HG03280 (cell line): ENCODE results near the gene FRY.

Experiments used
- ATAC-seq: cut with Tn5 transposase; IDR thresholded peaks from one replicate; pipeline ENCODE4 v1.9.1; 2021; ENCODE audit warnings: mild to moderate bottlenecking, moderate library complexity; ENCODE audit not compliant: unreplicated experiment

The FRY gene

DNA sequence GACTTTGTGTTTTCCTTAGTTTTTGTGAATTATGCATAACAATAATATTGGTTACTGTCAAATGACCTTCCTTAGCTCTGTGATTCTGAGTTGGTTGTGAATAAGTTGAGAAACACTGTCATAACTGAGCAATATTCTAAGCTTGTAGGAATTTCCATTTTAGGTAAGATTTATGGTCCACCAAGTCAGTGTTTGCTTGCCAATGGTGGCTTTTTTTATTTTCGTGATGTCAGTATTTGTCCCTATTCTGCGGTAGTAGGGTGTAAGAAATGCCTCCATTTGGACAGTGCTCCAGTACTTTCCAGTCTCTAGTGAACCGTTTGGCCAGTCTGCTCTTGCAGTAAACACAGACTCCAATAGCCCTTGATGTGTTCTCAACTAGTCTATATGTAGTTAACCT is 94.7 kb downstream of the FRY start:
- ATAC-seq: no peak

DNA sequence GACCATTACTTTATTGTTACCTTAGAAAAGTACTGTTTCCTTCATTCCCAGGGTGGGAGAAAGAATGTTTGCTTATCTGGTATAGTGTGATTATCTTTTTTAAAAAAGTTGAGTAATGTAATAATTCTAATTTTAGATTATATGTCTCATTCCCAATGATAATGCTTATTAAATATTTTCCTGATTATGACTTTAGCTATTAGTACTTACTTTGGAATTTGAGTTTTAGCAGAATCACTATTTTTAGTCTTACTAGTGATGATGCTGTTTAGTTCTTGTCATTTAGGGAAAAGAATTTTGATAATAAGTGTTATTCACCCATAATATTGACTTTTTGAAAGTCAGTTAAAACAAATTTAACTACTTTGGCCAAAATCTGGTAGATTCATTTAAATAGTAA is 95.2 kb downstream of the FRY start:
- ATAC-seq: no peak

DNA sequence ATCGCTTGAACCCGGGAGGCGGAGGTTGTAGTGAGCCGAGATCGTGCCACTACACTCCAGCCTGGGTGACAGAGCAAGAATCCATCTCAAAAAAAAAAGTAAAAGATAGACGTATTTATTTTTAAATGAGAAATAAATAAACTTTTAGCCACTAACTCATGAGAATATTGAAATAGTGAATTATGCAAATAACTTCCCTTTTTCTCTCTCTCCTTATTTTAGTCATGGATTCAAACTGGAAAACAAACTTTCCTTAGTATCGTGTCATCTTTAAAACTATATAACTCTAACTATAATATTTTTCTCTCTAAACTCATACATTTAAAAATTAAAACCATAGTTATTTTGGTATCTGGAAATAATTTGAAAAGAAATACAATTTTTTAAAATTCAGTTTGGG is 96.1 kb downstream of the FRY start:
- no peak for ATAC-seq

DNA sequence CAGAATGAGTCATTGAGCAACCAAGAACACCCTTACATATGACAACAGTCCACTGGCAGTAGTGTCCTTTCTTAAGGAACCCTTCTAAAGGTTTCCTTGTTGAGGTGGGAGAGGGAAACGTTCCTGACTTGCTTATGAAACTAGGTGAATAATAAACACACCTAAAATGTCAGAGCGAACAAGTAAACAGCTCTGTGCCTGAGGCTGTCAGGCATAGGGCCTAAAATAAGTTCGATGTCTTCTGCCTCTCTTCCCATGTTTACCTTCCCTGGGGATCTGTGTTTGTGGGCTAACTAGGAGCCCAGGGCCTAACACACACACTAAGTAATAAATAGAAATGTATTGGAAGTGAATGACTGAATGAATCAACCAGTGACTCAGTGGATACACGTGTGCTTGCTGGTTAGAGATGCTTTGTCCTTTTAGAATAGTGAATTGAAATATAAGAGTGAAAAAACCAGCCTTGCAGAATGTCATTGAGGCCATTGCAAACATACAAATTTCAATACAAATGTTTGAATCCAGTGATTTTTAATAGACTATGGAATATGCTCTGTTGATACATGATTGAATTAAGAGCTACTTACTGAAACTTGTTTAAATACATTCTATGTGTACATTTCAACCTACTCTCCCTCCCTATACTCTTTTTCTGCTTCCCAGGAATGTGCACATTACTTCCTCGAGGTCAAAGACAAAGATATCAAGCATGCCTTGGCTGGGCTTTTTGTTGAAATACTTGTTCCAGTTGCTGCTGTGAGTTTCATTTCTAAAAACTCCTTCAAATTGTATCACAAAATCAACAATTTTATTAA is 102.9 kb downstream of the FRY start:
- ATAC-seq: no peak

DNA sequence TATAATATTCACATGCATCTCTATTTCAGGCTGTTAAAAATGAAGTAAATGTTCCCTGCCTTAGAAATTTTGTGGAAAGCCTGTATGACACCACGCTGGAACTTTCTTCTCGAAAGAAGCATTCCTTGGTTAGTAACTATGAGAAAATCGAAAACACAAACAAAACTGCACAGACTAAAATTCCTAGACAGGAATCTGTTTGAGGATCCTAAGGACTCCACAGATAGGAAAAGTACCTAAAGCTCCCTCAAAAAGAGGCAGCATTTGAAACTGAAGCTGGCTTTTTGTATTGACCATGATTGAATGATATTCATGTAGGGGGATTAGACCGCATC is 103.4 kb downstream of the FRY start:
- ATAC-seq: no peak

DNA sequence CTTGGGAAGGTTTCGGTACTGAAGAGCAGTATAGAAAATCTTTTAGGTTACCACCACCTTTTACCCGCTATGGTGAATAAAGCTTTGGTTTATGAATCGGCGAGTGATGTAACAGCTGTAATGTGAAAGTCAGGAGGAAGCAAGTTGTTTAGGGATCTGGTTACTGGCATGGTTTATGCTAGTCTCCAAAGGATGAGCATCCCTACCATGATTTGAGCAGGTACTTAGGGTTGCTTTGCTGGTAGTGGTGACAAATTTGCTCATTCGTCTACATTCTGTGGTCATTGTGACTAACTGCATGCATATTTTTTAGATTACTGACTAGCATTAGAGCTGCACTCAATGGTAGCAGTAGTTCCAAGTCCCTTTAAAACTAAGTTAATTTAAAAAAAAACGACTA is 104.1 kb downstream of the FRY start:
- no peak for ATAC-seq

DNA sequence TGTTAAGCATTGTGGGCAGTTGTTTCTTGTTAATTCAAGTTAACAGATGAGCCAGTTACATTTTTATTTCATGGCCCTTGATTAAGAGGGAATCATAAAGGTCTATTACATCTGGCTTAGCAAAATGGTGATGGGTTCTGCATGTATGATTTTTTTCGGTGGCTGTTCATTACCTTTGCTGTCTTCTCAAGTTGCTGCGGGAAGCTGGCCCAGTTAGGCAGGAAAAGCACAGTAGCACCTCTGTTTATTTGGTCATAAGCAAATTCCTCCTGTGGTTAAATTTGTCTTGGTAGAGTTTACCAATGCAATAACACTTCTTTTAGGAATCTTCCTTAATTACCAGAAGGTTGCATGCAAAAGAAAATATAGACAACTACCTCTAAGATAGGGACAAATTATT is 104.5 kb downstream of the FRY start:
- no peak for ATAC-seq

DNA sequence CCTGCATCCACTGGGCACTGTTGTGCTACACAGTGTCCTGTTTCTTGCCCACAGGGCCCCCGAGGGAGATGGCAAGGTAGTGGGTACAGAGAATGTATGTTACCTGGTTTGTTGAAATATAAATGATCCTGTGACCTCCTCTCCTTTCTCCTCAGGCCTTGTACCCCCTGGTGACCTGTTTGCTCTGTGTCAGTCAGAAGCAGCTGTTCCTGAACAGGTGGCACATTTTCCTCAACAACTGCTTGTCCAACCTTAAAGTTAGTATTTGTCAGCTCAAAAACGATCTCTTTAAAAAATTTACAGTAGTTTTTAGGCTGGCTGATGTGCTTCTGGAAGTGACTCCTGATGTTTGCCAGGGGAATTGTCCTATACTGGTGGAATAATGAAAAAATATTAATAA is 105.1 kb downstream of the FRY start:
- ATAC-seq: no peak

DNA sequence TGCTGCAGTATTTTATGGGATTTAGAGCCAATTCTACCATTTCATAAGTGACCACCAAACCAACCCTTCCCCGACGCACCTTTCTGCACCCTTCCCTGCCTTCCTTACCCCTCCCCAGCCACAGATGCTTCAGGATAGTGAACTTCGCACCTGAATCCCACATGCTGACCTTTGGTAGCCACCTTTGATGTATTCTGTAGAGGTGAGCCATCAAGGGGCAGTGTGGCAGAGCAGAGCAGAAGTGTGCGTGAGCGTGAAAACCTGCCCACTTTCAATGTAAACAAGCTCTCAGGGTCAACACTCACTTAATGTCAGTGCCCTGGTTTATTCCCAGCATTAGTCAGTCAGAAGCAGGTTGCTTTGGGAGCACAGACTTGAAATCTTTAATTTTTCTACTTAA is 107.7 kb downstream of the FRY start:
- no peak for ATAC-seq

DNA sequence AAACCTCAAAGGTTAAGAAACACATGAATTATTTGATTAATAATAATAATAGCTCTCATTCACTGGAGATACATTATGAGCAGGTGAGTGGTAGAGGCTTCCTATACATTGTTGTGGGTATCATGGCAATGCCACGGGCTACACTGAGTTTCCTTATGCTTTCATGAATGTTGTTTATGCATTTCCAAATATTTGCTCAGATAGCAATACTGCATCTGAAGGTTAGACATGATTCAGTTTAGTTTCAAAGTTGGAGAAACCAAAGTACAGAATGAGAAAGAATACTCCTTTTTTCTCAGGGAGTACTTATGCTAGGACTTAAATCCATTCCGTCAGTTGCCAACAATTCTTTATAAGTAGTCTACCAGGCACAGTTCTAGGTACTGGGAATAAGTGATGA is 108.5 kb downstream of the FRY start:
- ATAC-seq: no peak

DNA sequence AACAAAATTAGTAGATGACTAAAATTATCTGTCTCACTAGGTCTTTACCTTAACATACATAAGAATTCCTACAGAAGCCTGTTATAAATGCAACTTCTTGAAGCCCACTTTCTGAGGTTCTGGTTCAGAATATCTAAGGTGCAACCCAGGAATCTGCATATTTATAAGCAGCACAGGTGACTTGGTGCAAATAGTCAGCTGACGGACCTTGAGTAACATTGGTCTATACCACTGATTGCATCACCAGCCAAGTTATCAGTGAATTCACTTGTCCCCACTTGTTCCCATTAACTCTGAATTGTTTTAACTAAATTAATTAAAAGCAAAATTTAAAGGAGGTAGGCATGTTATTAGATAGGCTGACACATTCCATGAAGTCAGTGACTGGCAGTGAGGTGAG is 109.9 kb downstream of the FRY start:
- ATAC-seq: no peak

DNA sequence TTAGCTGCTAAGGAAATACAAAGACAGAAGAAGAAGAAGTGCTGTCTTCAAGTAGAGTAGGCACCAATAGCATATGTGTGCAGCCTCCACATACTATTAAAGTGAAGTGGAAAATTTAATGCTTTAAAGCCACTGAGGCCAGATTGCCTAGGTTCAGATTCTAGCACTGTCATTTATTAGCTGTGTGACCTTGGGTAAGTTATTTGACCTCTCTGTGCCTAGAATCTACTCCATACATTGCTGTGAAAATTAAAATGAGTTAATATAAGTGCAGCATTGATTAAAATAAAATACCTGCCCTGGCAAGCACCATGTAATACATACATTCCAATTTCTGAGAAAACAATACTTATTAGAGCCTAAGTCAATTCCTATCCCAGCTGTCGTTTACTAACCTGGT is 110.5 kb downstream of the FRY start:
- ATAC-seq: no peak

DNA sequence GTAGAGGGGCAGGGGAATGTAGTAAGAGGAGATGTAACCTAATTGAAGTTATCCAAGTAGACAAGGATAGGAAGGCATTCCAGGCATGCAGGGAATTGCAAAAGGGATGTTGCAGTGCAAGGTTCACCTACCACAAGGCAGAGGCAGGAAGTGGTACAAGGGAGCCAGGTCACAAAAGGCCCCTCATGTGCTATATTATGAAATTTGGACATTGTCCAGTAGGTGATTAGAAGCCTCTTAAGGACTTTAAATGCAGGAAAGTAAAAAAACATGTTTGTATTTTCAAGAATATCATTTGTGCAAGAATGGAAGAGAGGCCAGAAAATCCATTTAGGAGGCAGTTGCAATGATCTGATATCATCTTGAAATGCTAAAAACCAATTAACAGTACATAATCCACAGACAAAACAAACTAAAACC is 111.4 kb downstream of the FRY start:
- ATAC-seq: no peak

DNA sequence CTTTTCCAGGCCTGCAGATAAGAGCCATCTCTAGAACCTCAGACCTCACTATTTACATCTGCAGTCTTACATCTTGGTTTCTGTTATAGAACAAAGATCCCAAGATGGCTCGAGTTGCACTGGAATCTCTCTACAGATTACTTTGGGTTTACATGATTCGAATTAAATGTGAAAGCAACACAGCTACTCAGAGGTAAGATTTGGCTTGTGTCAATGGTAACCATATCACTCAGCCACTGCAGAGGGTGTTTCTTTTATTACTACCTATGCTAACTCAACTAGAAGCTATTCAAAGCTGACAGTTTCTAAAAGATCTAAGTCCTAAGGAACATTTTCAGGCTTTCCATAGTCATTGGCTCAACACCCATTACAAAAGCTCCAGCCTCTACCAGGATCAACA is 115.6 kb downstream of the FRY start:
- no peak for ATAC-seq

DNA sequence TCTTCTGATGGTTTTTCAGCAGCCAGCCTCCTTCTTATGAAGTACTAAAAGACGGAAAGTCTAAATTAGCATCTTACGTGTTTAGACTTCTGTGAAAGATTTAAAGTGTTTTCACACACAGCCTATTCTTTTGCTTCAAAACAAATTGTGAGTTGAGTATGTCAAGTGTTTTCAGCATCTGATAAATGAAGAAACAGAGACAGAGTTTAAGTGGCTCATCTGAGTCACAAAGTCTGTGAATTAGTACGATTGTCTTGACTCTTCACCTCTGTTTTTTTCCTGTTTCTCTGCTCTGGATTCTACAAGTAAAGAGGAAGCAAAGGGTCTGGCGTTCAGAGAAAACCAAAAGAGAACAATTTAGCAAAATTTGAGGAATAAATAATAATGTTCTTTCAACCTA is 116.4 kb downstream of the FRY start:
- ATAC-seq: no peak

DNA sequence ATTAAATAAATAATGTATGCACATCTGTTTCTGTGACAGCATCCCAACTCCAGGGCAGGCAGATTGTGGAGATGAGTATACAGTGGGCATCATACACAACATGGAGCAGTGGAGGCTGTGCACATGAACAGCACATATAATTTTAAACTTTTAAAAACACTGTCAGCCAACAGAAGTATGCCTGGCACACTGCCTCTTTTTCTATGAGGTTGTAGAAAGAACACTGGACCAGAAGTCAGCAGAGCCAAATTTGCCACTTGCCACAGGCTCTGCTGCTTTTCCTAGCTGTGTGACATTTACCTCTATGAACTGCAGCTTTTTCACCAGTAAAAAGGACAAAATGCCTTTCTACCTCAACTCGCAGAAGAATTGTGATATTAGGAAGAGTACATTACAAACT is 118.7 kb downstream of the FRY start:
- ATAC-seq: no peak

DNA sequence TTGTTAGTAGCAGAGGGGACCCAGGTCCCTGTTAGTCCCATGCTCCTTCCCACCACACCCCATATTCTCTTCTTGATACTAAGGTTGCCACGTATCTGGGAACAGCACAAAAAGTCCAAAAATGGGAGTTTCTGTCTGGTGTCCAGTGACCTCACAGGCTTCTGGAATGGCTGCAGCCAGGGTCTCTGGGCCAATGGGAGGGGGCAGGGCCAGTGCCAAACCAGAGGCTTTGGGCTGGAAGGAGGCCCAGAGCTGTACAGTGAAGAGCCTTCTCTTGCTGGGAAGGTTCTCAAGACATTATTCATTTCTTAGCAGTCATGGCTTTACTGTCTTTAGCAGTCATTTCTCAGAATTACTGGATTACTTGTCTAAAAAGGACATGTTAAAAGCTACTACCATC is 119.2 kb downstream of the FRY start:
- no peak for ATAC-seq

DNA sequence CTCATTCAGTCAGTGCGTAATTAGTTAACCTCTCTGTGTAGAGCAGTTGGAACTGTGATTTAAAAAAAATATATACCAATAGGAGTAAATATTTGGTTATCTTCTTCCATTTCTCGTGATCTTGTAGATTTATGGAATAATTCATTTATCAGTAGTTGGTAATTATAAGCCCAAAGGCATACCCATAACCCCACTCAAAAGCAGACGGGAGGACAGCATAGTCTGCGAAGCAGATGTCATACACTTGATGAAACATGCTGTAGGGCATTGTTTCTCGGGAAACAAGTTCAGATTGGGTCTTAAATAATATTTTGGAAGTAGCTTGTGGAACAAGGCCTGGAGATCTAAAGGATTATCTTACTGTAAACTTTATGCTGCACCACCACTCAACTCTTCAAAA is 119.7 kb downstream of the FRY start:
- no peak for ATAC-seq

DNA sequence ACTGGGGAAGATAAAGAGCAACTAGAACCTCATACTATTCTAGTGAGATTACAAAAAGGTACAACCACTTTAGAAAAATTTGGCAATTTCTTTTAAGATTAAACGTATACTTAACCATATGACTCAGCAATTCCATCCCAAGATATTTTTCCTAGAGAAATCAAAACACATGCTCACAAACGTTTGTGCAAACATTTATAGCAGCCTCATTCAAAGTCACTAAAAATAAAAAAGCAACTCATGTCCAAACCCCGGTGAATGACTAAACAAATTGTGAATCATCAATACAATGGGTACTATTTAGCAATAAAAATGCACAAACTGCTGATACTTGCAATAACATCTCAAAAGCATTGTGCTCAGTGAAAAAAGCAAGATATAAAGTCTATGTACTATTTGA is 121.5 kb downstream of the FRY start:
- ATAC-seq: no peak

DNA sequence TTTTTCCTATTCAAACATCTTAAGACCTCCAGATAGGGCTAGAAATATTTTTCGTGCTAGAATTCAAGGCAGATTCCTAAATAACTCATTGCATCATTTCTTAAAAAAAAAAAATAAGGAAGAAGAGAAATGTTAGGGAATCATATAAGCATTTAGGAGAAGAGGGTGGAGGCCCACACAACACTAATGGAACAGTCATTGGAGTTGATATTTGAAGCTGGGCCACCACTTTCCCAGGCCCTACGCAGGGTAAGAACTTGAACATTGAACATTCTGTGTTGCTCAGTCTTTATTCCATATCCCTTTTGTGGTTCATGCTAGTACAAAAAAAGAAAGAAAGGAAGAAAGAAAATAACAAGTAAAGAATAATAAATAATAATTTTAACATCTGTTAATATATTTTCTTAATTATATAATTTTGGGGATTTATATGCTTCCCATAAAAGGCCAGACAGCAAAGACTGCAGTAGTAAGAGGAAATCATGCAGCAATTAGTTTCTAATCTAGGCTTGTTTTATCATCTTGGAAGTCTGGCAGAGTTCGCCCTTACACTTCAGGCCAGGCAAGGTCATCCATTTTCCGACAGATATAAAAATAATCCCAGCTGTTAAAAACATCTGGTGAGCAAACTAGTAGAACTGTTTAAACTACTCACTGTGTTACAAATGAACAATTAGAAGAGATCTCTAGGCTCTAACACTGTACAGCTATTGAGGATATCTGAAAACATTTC is 127.7 kb downstream of the FRY start:
- ATAC-seq: no peak

DNA sequence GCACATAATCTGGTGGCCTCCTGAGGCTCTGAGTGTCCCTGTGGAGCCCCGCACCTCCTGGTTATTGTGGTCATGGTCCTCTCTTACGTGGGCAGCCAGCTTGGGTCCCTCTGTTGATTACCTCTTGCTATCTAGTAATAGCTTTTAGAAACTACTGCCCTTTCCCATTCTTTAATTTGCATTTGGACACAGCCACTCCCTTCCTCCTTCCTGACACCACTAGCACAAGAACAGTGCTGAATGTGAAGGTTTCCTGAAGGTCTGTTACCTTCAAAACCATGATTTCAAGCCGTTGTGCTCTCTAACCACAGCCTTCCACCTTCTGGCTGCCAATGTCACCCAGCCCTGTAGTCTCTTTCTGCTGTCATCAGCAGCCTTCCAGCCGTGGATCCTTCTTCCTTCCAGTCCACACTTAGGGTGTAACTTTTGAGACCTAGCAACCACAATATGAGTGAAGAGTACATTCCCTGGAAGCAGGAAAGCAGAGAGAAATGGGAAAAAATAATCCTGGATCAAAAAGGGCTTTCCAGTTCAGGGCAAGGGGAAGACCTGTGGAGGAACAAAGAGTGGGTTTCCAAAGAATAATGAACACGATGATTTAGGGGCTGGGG is 130.9 kb downstream of the FRY start:
- ATAC-seq: no peak

DNA sequence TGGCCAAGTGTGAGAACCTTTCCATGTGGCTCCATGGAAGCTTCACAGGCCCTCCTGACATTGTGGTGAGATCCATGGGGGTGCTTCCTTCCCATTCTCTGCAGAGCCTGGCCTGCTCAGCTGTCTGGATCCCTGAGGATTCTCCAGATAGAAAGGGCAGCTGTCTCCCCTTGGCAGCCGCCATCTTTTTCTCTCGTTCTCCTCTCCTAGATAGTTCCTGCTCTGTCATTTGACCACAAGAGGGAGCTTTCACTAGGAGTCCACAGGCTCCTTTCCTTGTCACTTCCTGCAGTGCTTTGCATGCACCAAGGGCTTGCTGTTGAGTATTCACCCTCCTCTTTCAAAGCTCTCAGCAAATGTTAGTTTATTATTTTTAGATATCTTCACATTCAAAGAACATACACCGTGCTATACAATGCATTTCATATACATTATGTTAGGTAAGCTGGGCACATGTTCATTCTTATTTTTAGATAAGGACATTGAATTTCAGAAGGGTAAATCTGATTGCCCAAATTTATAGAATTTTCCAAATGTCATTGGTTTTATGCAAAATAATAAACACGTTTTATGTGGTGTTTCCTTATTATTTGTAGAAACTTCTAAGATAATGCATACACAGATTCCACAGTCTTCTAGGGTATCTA is 133.2 kb downstream of the FRY start:
- no peak for ATAC-seq
